Measurements from ENCODE around the gene HOXD8.

Gene HOXD8

GRCh38 chr2:176160986-176161824, 31.7 kb downstream of the HOXD8 start:
- DNase-seq: peak; percentile 52

- peak; percentile 60 for DNase-seq
Measured at GRCh38 chr2:176161825-176162626, 32.5 kb downstream of the HOXD8 start.

GRCh38 chr2:176162911-176163671, 33.6 kb downstream of the HOXD8 start:
- peak; percentile 41 for DNase-seq

GRCh38 chr2:176163672-176164056, 34.2 kb downstream of the HOXD8 start:
- DNase-seq: no peak

GRCh38 chr2:176164201-176164600, 34.7 kb downstream of the HOXD8 start:
- DNase-seq: no peak

GRCh38 chr2:176164611-176165369, 35.3 kb downstream of the HOXD8 start:
- peak; percentile 79 for DNase-seq

GRCh38 chr2:176165370-176166050, 36.0 kb downstream of the HOXD8 start:
- no peak for DNase-seq

- DNase-seq: no peak
Measured at GRCh38 chr2:176166272-176166671, 36.8 kb downstream of the HOXD8 start.

- DNase-seq: no peak
Measured at GRCh38 chr2:176167398-176167797, 37.9 kb downstream of the HOXD8 start.

GRCh38 chr2:176169181-176169580, 39.7 kb downstream of the HOXD8 start:
- no peak for DNase-seq

GRCh38 chr2:176169711-176170110, 40.2 kb downstream of the HOXD8 start:
- DNase-seq: no peak

GRCh38 chr2:176170602-176171305, 41.2 kb downstream of the HOXD8 start:
- DNase-seq: no peak

GRCh38 chr2:176171351-176172006, 42.0 kb downstream of the HOXD8 start:
- no peak for DNase-seq

GRCh38 chr2:176172007-176172894, 42.7 kb downstream of the HOXD8 start:
- DNase-seq: peak; percentile 81

- DNase-seq: peak; percentile 57
Measured at GRCh38 chr2:176172895-176173566, 43.5 kb downstream of the HOXD8 start.

GRCh38 chr2:176173567-176174381, 44.3 kb downstream of the HOXD8 start:
- DNase-seq: peak; percentile 30

GRCh38 chr2:176174382-176174823, 44.9 kb downstream of the HOXD8 start:
- peak; percentile 75 for DNase-seq
